GM11168 (cell line): ENCODE data around the gene EN1.

Source experiments
- in situ Hi-C: fragments of 300-500 bp; cut with MboI; formaldehyde crosslinking; loops from one replicate; pipeline ENCODE4 v1.12.0; 2022; ENCODE audit warnings: low sequenced_read_pairs; ENCODE audit not compliant: unreplicated experiment

Gene EN1

DNA sequence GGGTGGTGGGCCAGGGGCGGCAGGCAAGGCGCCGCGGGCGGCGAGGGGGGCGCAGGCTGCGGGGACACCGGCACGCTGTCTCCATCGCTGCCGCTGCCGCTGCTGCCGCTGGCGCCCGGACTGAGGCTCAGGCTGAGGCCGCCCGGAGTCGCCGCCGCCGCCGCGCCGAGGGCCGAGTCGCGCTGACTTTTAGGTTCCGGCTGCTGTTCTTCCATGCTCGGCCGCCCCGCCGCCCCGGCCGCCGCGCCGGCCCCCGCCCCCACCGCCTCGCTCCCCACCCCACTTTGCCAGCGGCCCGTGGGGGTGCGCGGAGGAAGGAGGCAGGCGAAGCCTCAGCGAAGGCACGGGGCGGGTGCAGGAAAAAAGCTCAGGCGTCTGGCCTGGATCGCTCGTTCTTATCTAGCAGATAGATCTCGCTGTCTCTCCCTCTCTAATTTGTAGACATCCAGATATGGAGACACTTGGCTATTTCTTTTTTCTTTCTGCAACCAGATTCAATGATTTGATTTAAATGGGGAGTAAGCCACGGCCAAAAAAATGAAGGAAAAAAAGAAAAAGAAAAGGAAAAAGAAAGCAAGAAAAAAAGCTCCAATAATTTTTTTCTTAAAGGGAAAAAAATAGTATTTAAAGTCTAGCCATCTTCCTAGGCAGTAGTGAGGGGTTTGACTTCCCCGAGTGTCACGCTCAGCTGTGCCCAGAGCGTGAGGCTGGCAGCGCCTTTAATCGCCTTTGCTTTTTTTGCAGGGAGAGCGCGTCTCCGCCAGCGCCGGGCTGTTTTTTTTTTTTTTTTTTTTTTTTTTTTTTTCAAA is at the start of gene EN1:
EN1 (minus strand) TSS at position 696 of the 809 bp plus-strand sequence; CDS start at position 215, 481 bp downstream.
- in situ Hi-C loops = no loop called here

DNA sequence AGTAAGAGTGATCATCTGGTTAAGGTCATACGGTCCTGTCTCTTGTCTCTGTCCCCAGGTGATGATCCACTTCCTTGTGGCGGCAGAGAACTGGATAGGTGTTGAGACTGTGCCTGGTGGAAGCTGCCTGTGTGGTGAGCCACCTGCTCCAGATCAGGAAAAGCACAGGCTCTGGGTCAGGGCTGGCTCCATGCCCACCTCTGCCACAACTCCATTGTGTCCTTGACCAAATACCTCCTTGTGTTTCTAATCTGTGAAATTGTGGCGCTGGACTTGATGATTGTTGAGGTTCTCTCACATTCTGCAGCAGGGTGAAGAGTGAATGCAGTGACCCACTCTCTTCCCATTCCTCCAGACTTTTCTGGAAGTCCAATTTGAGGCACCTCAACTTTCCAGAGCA is 45.7 kb upstream of the EN1 start:
- in situ Hi-C loops = loop anchor here (25.0 kb wide), 1 partner anchor 244 kb away; no protein-coding TSS in a partner anchor

DNA sequence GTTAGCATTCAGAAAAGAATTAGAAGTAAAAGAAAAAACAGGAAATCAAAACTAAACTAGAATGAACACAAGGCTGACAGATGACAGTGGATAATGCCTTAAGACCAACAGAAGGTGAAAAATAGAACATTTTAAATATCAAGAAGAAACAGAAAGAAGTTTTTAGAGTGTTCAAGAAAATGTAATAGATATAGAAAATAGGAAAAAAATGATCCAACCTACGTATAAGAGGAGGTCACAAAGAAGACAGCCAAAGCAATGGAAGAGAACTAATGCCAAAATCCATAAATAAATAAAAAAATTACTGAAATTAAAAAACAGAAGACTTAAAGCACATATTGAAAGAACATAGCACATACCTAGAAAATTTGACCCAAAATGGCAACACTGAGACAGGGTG is 42.5 kb upstream of the EN1 start:
- in situ Hi-C loops = loop anchor here (10.0 to 25.0 kb wide), 2 partner anchors 247 to 415 kb away; no protein-coding TSS in a partner anchor

DNA sequence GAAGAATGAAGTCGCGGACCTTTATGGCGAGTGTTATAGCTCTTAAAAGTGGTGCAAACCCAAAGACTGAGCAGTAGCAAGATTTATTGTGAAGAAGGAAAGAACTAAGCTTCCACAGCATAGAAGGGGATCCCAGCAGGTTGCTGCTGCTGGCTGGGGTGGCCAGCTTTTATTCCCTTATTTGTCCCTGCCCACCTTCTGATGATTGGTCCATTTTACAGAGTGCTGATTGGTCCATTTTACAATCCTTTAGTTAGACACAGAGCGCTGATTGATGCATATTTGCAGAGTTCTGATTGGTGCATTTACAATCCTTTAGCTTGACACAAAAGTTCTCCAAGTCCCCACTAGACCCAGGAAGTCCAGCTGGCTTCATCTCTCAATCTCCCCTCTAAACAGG is 36.3 kb upstream of the EN1 start:
- in situ Hi-C loops = loop anchor here (10.0 to 25.0 kb wide), 2 partner anchors 254 to 421 kb away; no protein-coding TSS in a partner anchor

DNA sequence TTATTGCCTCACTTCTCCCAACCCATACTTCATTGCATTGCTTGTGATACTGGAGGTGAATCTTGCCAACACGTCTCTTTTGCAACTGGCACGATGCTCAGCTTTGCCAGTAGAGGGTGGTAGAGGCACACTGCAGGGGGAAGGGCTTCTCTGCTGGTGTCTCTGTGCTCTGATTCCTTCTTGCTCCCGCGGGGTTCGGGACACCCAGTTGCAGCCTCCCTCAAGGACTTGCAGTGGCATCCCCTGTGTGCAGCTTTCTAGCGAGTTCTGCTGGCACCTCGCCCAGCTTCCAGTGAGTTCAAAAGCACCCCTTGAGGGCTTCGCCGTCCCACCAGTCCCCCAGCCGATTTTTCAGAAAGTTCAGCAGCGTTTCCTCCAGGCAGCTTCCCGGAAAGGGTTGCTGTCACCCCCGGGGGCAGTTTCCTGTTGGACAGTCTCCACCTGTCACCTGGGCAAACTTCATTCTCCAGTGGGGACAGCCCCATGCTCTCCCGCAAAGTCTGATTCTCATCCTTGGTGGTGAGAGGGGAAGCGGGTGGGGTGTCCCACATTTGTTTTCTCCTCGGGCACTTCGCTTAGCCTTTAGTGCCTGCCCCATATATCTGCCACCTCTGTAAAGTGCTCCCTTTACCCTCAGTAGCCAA is 35.4 kb upstream of the EN1 start:
- in situ Hi-C loops = loop anchor here (10.0 to 25.0 kb wide), 2 partner anchors 254 to 422 kb away; no protein-coding TSS in a partner anchor

DNA sequence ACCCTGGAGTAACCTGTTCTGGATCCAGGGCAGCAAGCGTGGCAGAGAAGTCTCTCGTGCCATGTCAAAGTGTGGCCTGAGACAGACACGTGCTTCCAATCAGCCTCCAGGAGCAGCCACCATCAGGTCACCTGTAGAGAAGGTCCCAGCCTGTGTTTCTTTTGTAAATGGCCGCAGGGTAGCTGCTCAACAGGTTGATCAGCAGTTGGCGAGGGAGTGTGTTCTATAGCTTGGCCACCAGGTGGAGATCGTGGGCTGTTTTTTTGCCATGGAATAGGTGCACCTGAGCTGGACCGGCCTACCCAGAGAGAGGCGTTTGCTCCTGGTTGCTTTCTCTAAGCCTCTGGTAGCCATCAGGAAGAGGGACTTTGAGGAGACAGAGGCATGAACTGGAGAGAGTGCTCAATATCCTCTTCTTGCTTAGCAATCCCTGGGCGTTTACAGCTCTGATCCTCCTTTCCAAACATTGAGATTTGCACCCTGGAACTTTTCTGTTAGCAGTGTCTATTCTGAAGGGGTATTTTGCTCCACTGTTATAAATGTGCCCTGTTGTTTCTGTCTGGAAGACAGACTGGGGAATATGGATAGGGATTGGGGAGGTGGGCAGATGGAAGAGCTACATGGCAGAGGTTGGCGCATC is 34.2 kb upstream of the EN1 start:
- in situ Hi-C loops = loop anchor here (10.0 to 25.0 kb wide), 2 partner anchors 256 to 423 kb away; no protein-coding TSS in a partner anchor

DNA sequence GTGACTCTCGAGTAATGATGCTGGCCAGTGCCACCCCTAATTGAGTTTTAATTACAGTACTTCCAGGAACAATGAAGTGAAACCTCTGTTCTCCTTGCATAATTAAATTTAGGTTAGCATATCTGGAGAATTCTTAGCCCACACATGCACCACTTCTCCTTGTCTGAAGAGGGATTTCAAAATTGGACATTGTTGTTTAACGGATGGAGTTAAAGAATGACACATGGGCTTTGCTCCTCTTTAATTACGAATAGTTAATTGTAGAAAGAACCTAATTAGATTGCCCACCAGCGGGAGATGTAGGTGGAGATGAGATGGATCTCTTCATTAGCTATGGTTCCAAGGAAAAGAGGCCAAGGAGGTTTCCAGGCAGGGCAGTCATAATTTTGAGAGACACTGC is 33.1 kb upstream of the EN1 start:
- in situ Hi-C loops = loop anchor here (10.0 to 25.0 kb wide), 2 partner anchors 257 to 424 kb away; no protein-coding TSS in a partner anchor

DNA sequence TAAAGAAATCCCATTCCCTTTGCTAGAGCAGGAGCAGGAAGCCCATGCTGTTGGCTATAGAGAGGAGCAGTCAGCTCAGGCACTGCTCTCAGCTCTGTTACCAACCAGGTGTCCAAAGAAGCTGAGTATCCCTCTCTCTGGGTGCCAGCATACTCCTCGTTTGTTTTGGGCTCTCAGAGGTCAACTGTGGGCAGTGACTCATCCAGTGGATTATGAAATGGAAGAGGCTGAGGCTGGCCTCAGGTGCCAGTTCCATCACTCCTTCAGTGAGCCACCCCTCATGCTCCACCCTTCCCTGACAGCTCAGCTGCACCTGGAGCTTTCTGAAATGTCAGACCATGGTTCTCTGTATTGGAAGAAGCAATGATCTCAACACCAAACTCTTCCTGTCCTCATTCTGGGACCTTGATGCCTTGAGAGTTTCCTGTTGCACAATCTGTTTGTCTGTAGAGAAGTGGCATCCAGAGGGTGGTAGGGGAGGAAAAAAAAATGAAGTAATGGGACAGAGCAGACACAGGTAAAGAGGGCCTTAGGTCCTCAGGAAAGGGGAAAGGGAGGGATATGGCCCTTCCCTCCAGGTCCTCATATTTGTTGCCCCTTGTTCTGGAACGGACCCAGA is 31.2 kb upstream of the EN1 start:
- in situ Hi-C loops = loop anchor here (25.0 kb wide), 1 partner anchor 259 kb away; no protein-coding TSS in a partner anchor

DNA sequence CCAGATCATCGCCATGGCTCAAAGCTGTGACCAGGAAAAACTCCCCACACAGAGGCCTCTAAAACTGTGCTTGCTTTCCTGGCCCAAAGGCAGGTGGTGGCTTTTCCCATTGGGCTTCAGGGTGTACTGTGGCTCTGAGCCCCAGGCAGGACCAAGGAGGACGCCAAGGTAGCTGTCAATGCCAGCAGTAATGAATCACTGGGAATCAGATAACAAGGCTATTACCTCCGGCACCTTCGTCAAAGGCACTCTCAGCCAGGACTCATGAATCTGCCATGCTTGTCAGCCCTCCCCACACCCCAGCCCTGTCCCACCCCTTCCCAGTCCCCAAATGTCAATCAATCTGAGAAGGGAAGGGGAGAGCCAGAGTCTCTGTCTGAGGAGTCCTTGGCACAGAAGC is 27.9 kb upstream of the EN1 start:
- in situ Hi-C loops = loop anchor here (25.0 kb wide), 1 partner anchor 262 kb away; no protein-coding TSS in a partner anchor

DNA sequence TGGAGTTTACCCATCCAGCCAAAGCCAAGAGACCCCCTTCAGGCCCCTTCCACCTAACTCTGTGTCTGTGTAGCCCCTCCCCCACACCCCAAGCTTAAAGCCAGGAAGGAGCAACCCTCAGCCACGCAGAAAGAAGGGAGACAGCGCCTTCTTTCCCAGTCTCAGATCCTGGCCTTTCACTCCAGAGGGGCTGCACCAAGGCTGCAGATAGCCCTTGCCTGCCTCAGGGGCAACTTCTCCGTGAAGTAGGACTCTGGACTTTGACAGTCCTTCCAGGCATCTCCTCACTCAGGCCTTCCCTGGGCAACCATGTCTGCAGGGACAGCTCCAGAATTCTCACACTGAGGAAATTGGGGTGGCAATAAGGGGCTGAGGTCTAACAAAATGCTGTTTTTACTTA is 26.9 kb upstream of the EN1 start:
- in situ Hi-C loops = loop anchor here (25.0 kb wide), 1 partner anchor 837 kb away; no protein-coding TSS in a partner anchor

DNA sequence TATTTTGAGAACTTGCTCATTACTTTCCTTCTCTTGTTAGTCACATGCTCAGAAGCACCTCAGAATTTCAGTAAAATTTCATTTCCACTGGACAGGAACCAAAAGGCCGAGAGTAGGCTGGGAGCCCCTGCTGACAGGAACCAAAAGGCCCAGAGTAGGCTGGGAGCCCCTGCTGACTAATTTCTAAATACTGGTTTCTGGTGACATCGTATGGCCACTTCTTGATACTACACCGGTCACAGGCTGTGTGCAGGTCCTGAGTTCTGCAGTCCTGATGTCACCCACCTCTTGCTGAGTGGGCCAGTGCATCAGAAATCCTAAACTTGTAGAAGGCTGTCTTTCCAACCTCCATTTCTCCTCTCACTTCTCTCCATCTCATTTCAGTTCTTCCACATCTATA is 17.7 kb upstream of the EN1 start:
- in situ Hi-C loops = loop anchor here (10.0 to 25.0 kb wide), 2 partner anchors 640 to 828 kb away; no protein-coding TSS in a partner anchor

DNA sequence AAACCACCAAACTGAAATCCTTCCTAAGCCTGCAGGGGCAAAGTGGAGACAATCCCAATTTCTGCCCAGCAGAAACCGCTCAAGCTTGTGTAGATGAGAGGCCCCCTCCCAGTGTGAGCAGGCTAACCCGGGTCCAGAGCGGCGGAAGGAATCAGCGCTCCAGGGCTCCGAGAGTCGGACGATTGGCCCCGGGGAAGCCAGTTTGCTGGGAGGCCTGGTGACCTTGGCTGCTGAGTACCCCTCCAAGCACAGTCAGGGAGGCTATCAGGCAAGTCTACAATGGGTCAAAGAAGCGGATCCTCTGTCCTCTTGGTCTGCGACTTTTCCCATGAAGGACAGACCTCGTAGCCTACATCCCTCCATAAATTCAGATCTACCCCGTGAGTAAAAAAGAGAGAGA is 16.8 kb upstream of the EN1 start:
- in situ Hi-C loops = loop anchor here (10.0 to 25.0 kb wide), 2 partner anchors 639 to 827 kb away; no protein-coding TSS in a partner anchor

DNA sequence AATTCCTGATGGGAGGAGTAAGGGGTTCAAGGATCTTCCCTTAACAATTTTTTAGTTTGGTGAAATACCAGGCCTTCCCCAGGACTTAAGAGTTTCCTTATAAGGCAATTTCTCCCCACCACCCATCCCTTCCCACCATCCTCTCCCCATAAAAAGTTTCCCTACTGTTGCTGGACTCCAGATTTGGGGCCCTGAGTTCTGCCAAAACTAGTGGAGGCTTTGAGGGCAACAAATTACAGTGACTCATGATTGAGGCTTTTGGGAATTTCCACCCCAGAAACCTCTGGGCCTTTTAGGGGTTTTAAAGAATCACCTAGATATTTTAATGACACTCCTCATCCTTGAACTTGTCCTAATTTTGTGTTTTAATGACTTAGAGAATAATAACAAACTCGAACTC is 14.3 kb upstream of the EN1 start:
- in situ Hi-C loops = loop anchor here (10.0 to 25.0 kb wide), 2 partner anchors 637 to 824 kb away; no protein-coding TSS in a partner anchor

DNA sequence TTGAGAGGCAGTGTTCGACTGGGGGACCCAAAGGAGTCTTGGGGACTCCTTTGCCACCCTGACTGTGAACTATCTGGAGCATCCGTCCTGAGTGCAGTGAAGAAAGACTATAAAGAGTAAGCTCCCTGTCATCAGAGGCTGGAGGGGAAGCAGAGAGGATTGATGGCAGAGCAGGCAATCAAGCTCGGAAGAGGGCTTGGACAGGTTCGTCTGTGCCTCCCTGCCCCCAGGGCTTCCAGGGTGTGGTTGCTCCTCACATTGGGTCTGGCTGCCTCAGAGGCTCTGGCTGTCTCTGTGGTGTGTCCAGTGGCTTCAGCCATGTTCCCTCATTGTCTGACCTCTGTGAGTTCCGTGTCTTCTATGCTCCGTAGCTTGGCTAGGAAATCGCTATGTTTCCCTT is 13.8 kb upstream of the EN1 start:
- in situ Hi-C loops = loop anchor here (10.0 to 25.0 kb wide), 2 partner anchors 636 to 824 kb away; no protein-coding TSS in a partner anchor

DNA sequence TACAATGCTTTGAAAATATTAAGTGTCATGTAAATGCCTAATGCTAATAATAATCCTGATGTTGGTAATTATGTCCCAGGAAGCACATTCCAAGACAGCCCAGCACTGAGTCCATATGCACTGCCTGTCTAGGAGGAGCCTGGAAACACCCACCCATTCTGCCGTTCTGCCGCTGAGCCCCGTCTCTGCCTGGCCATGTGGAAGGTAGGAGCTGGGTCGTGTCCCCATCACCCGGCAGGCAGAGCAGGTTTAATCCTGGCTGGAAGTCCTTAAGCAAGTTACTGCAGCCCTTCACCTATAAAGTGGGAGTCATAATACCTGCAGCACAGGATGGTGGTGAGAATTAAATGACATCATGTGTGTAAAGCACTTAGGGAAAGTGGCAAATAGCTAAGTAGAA is 13.1 kb upstream of the EN1 start:
- in situ Hi-C loops = loop anchor here (10.0 to 25.0 kb wide), 2 partner anchors 636 to 823 kb away; no protein-coding TSS in a partner anchor

DNA sequence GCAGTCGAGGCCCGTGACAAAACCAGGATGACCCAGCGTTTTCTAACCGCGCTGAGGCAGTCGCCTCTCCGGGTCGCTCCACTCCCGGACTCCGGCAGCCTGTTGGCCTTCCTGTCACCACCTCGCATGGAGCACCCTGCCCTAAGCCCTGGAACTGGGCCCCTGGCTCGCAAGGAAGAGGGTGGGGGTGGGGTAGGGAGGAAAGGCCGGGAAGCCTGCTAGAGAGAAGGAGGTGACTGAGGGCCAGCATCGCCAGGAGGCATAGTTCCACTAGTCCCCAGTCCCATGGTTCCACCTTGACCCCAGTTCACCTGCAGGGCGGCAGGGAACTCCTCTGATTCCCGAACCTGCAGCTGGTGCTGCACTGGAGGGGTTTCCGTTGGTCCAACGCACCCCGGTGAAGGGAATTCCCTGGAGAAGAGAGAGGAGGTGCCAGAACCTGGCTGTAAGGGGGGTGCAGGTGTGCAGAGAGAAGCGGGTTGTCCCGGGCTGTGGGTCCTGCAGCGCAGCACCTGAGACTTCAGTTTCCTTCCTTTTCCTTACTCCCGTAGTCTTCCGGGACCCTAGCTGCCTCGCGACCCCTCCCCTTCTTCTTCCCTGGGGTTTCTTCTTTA is 11.8 kb upstream of the EN1 start:
- in situ Hi-C loops = loop anchor here (25.0 kb wide), 1 partner anchor 822 kb away; no protein-coding TSS in a partner anchor

DNA sequence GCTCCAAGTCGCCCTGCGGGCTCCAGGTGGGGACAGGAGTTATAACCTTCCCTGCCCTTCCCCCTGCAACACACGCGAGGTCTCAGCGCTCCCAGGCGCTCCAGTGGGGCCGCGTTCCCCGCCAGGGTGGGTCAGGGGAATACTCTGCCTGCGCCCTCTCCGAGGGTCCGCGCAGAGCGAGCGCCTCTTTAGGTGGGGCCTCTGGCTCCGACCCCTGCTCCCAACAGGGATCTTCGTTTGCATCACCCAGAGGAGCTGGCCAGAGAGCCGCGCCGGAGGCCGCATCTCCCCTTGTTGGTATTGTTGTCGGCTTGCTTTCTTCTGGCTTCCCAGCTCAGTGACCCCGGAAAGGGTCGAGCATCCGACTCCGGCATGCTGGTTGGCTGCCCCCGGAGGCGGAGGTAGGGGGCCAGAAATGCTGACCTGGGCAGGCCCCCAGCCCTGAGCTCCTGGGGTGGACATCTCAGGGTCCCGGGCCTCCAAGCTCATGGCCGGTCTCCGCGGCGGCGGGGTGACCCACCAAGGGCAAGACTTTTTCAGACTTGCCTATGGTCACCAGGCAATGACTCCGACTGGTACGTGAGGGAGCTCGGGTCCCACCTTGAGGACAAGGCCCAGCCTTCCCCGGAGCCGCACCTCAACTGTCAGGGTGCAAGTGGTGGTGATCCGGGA is 11.2 kb upstream of the EN1 start:
- in situ Hi-C loops = loop anchor here (25.0 kb wide), 1 partner anchor 821 kb away; no protein-coding TSS in a partner anchor

DNA sequence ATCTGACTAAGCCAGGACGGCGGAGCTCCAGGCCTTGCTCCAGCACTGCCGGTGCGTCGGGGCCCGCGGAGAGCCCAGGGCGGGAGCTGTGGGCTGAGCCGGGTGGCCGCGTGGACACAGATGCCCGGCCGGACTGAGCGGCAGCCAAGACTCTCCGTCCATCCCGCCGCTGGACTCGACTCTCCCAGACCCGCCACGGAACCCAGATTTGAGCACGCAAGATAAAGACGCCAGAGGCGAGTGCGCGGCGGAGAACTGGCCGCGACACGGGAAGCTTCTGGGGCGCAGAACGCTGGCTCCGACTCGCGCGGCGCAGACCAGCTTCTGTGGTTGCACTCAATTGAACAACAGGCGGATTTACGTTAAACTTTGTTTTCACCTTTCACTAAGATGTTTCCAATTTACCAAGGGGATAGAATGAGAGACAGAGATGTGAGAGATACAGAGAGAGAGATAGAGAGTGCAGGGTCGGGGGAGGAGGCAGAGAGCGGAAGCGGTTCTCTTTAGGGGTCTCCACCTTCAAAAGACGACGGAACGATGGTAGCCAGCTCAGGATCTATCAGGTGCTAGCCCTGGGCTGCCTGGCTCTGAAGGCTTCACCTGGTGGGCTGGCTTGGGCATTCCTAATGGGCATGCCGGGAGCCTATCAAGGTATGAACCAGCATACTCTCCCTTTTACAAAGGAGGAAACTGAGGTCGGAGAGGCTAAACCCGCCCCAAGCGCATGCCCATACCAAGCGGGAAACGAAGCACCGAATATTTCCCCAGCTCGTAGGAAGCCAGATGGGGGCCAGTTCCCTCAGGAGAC is 10.4 kb upstream of the EN1 start:
- in situ Hi-C loops = loop anchor here (25.0 kb wide), 1 partner anchor 821 kb away; no protein-coding TSS in a partner anchor
